HG02943 (cell line): ENCODE results near the gene TPST2.

Source experiments
- ATAC-seq: cut with Tn5 transposase; IDR thresholded peaks from one replicate; pipeline ENCODE4 v1.9.1; 2021; ENCODE audit warnings: mild to moderate bottlenecking, low read depth, moderate library complexity; ENCODE audit not compliant: unreplicated experiment

The TPST2 gene

GRCh38 chr22:26612652-26613051, 22.7 kb upstream of the TPST2 start:
- no peak for ATAC-seq

- no peak for ATAC-seq
Measured at GRCh38 chr22:26610996-26611395, 21.1 kb upstream of the TPST2 start.

GRCh38 chr22:26610072-26610958, 20.4 kb upstream of the TPST2 start:
- ATAC-seq, result peak; percentile 60

- no peak for ATAC-seq
Measured at GRCh38 chr22:26609287-26609686, 19.4 kb upstream of the TPST2 start.

- no peak for ATAC-seq
Measured at GRCh38 chr22:26608129-26608528, 18.2 kb upstream of the TPST2 start.

- ATAC-seq, result no peak
Measured at GRCh38 chr22:26606611-26607010, 16.7 kb upstream of the TPST2 start.

- no peak for ATAC-seq
Measured at GRCh38 chr22:26604368-26604767, 14.4 kb upstream of the TPST2 start.

GRCh38 chr22:26602127-26602526, 12.2 kb upstream of the TPST2 start:
- ATAC-seq, result no peak

GRCh38 chr22:26601726-26602125, 11.8 kb upstream of the TPST2 start:
- ATAC-seq, result no peak

- ATAC-seq, result no peak
Measured at GRCh38 chr22:26599505-26599904, 9.6 kb upstream of the TPST2 start.

GRCh38 chr22:26597480-26597879, 7.5 kb upstream of the TPST2 start:
- no peak for ATAC-seq

- no peak for ATAC-seq
Measured at GRCh38 chr22:26597026-26597425, 7.1 kb upstream of the TPST2 start.

GRCh38 chr22:26593763-26594162, 3.8 kb upstream of the TPST2 start:
- no peak for ATAC-seq

GRCh38 chr22:26592421-26592891, 2.5 kb upstream of the TPST2 start:
- ATAC-seq, result peak; percentile 72

- no peak for ATAC-seq
Measured at GRCh38 chr22:26589367-26589844, 526 bp downstream of the TPST2 start.

GRCh38 chr22:26588729-26589366, 1.1 kb downstream of the TPST2 start:
- ATAC-seq, result no peak

GRCh38 chr22:26587991-26588613, 1.8 kb downstream of the TPST2 start:
- ATAC-seq, result no peak

GRCh38 chr22:26586556-26587325, 3.2 kb downstream of the TPST2 start:
- no peak for ATAC-seq

GRCh38 chr22:26585104-26585790, 4.7 kb downstream of the TPST2 start:
- ATAC-seq, result no peak

- no peak for ATAC-seq
Measured at GRCh38 chr22:26584010-26584409, 5.9 kb downstream of the TPST2 start.
